HepG2 (cell line): ENCODE data around the gene POFUT1. TPM values are rescaled to one million over a fixed set of nuclear protein-coding genes. Genes with fewer than 3 reads are reported as not detected.

Experiments
- ERF ChIP-seq: IDR thresholded peaks from 2 replicates; pipeline ENCODE4 v1.6.1; 2018; ENCODE audit warnings: missing biosample characterization, missing genetic modification reagents
- IKZF4 ChIP-seq: sonication (generic); formaldehyde crosslinking; IDR thresholded peaks from 2 replicates; pipeline ENCODE4 v1.5.1; 2020; ENCODE audit warnings: borderline replicate concordance, mild to moderate bottlenecking, low read depth, missing genetic modification reagents; ENCODE audit errors: not compliant biosample characterization
- IRX3 ChIP-seq: sonication (generic); formaldehyde crosslinking; IDR thresholded peaks from 2 replicates; pipeline ENCODE4 v1.8.1; 2023; ENCODE audit warnings: mild to moderate bottlenecking, low read depth, missing genetic modification reagents, borderline replicate concordance
- MEIS1 ChIP-seq: sonication (generic); formaldehyde crosslinking; IDR thresholded peaks from 2 replicates; pipeline ENCODE4 v1.9.0; 2021; ENCODE audit warnings: mild to moderate bottlenecking, missing genetic modification reagents, moderate library complexity, borderline replicate concordance
- NR0B2 ChIP-seq: sonication (generic); formaldehyde crosslinking; IDR thresholded peaks from 2 replicates; pipeline ENCODE4 v1.4.0; 2020; ENCODE audit warnings: mild to moderate bottlenecking, missing genetic modification reagents
- RBFOX2 ChIP-seq: fragments of 200-400 bp; formaldehyde crosslinking; IDR thresholded peaks from 2 replicates; pipeline ENCODE4 v1.6.1; 2017; ENCODE audit warnings: low read depth, mild to moderate bottlenecking, low read length
- REST ChIP-seq, 2 experiments: IDR thresholded peaks; 2 replicates each; pipeline ENCODE4 v1.6.1; 2011 to 2012; ENCODE audit warnings: low read length in 2 of 2, borderline replicate concordance in 1 of 2, low read depth in 1 of 2, mild to moderate bottlenecking in 1 of 2, moderate library complexity in 1 of 2
- SKIL ChIP-seq: sonication (generic); formaldehyde crosslinking; IDR thresholded peaks from 2 replicates; pipeline ENCODE4 v1.8.0; 2022; ENCODE audit warnings: missing genetic modification reagents, mild to moderate bottlenecking, moderate library complexity, borderline replicate concordance
- SNRNP70 ChIP-seq: fragments of 200-400 bp; formaldehyde crosslinking; IDR thresholded peaks from 2 replicates; pipeline ENCODE4 v1.6.1; 2017; ENCODE audit warnings: mild to moderate bottlenecking, low read depth, low read length, moderate library complexity
- SRSF9 ChIP-seq: fragments of 200-400 bp; formaldehyde crosslinking; IDR thresholded peaks from 2 replicates; pipeline ENCODE4 v1.6.1; 2018; ENCODE audit warnings: borderline replicate concordance, mild to moderate bottlenecking, low read depth, low read length; ENCODE audit not compliant: insufficient read depth, poor library complexity, severe bottlenecking
- YY1 ChIP-seq: IDR thresholded peaks from 2 replicates; pipeline ENCODE4 v1.6.1; 2011; ENCODE audit warnings: low read length, low read depth, moderate library complexity, mild to moderate bottlenecking; ENCODE audit not compliant: insufficient read depth, insufficient replicate concordance
- ZBTB42 ChIP-seq: sonication (generic); formaldehyde crosslinking; IDR thresholded peaks from 2 replicates; pipeline ENCODE4 v1.5.0; 2020; ENCODE audit warnings: mild to moderate bottlenecking, missing genetic modification reagents
- ZFP41 ChIP-seq: sonication (generic); formaldehyde crosslinking; IDR thresholded peaks from 2 replicates; pipeline ENCODE4 v1.4.0; 2020; ENCODE audit warnings: mild to moderate bottlenecking, missing genetic modification reagents, borderline replicate concordance
- ZFP82 ChIP-seq: sonication (generic); formaldehyde crosslinking; IDR thresholded peaks from 2 replicates; pipeline ENCODE4 v1.5.1; 2020; ENCODE audit warnings: mild to moderate bottlenecking, missing genetic modification reagents, borderline replicate concordance
- ZNF124 ChIP-seq: sonication (generic); formaldehyde crosslinking; IDR thresholded peaks from 2 replicates; pipeline ENCODE4 v1.4.0; 2020; ENCODE audit warnings: missing genetic modification reagents
- ZNF33B ChIP-seq: sonication (generic); formaldehyde crosslinking; IDR thresholded peaks from 2 replicates; pipeline ENCODE4 v1.5.1; 2020; ENCODE audit warnings: mild to moderate bottlenecking, missing genetic modification reagents
- ZNF343 ChIP-seq: sonication (generic); formaldehyde crosslinking; IDR thresholded peaks from 2 replicates; pipeline ENCODE4 v1.4.0; 2020; ENCODE audit warnings: mild to moderate bottlenecking, missing genetic modification reagents
- ZNF550 ChIP-seq: sonication (generic); formaldehyde crosslinking; IDR thresholded peaks from 2 replicates; pipeline ENCODE4 v1.4.0; 2020; ENCODE audit warnings: mild to moderate bottlenecking, missing genetic modification reagents, borderline replicate concordance
- ZNF598 ChIP-seq: sonication (generic); formaldehyde crosslinking; IDR thresholded peaks from 2 replicates; pipeline ENCODE4 v1.5.1; 2020; ENCODE audit warnings: mild to moderate bottlenecking, missing genetic modification reagents, borderline replicate concordance
- ZNF740 ChIP-seq: sonication (generic); formaldehyde crosslinking; IDR thresholded peaks from 2 replicates; pipeline ENCODE4 v1.4.0; 2020; ENCODE audit warnings: missing genetic modification reagents
- ZNF879 ChIP-seq: sonication (generic); formaldehyde crosslinking; IDR thresholded peaks from 2 replicates; pipeline ENCODE4 v1.8.1; 2023; ENCODE audit warnings: missing genetic modification reagents
- polyA plus RNA-seq, 8 experiments: library from polyadenylated mRNA; depleted of rRNA in 3 of 8; stranded (reverse) in 7 of 8; unstranded in 1 of 8; fragments of >200 nt; fragmentation: Illumina TruSeq in 4 of 8; extraction: Trizol in 4 of 8; gene quantifications; 2 replicates each; pipeline versions ENCODE4 v1.2.1 to v1.2.3, GENCODE V29; 2011 to 2016; ENCODE audit warnings: low read depth in 4 of 8, missing spikeins in 1 of 8, mixed read lengths in 1 of 8; ENCODE audit not compliant: insufficient read depth in 1 of 8
- total RNA-seq, 5 experiments: library from RNA; depleted of rRNA; stranded (reverse); fragments of >200 nt; fragmentation: Illumina TruSeq; extraction: Trizol; gene quantifications; 2 replicates each; pipeline ENCODE4 v1.2.3, GENCODE V29; 2016; ENCODE audit warnings: low read depth in 1 of 5

The POFUT1 gene
- total and polyA plus RNA-seq, 2 of the 13 experiments (the other 11 are each of a cell fraction or from before 2014, with no cell fraction given): 35.5 to 58.3 TPM

GRCh38 chr20:32277361-32278198 is 69.9 kb downstream of the POFUT1 start, which contains the start of gene KIF3B (continued):
- TF ChIP-seq MEIS1 (CRISPR knock-in tag): peak; percentile 30
- peak in 1 of 2 experiments; percentile 67; a peak in 1 of 4 replicates for TF ChIP-seq REST (IDR thresholded peaks at IDR 0.05; ENCODE audit: borderline replicate concordance in 1 of 2, low read depth in 1 of 2, low read length in 2 of 2)
- TF ChIP-seq SNRNP70: no peak
- TF ChIP-seq ZNF124: no peak
- no peak for TF ChIP-seq SRSF9
- peak; percentile 87; the same call in 1 of the 2 replicates for TF ChIP-seq ZNF598 (CRISPR knock-in tag)
- peak; percentile 83 for TF ChIP-seq ERF (CRISPR knock-in tag)
- TF ChIP-seq IRX3: peak; percentile 87; the same call in 1 of the 2 replicates
- TF ChIP-seq ZNF740 (CRISPR knock-in tag): peak; percentile 83
- TF ChIP-seq IKZF4 (CRISPR knock-in tag): peak; percentile 82
- no peak; the same call in 1 of the 2 replicates for TF ChIP-seq ZNF550 (CRISPR knock-in tag)
- 0 out of 2 replicates have a peak, but pooled peaks have one; percentile 90 for TF ChIP-seq ZBTB42 (CRISPR knock-in tag)
- TF ChIP-seq ZNF343: no peak
- TF ChIP-seq ZFP82 (CRISPR knock-in tag): no peak; the same call in 1 of the 2 replicates
- TF ChIP-seq SKIL (CRISPR knock-in tag): no peak
- 0 out of 2 replicates have a peak, but pooled peaks have one; percentile 50 for TF ChIP-seq ZFP41 (CRISPR knock-in tag)
- no peak for TF ChIP-seq ZNF879
- TF ChIP-seq RBFOX2: peak; percentile 78
- TF ChIP-seq YY1: peak; percentile 88
- peak; percentile 86; the same call in 1 of the 2 replicates for TF ChIP-seq ZNF33B
- peak; percentile 50; the same call in 1 of the 2 replicates for TF ChIP-seq NR0B2
